GM12874 (cell line): ENCODE data around the gene TTLL1.

Experiments
- CTCF ChIP-seq: IDR thresholded peaks from 2 replicates; pipeline ENCODE4 v1.5.1; 2011; ENCODE audit warnings: low read depth, mild to moderate bottlenecking, control low read depth, low read length, moderate library complexity; ENCODE audit not compliant: insufficient read depth

TTLL1 gene

GRCh38 chr22:43079742-43080141, 9.4 kb downstream of the TTLL1 start:
- no peak for TF ChIP-seq CTCF

GRCh38 chr22:43078522-43078921, 10.7 kb downstream of the TTLL1 start:
- TF ChIP-seq CTCF, result no peak

- TF ChIP-seq CTCF, result no peak
Measured at GRCh38 chr22:43077121-43077877, 11.9 kb downstream of the TTLL1 start.

GRCh38 chr22:43066844-43067385, 22.3 kb downstream of the TTLL1 start:
- TF ChIP-seq CTCF, result no peak

- no peak for TF ChIP-seq CTCF
Measured at GRCh38 chr22:43066134-43066533, 23.1 kb downstream of the TTLL1 start.

- TF ChIP-seq CTCF, result peak; percentile 81
Measured at GRCh38 chr22:43060183-43060582, 29.0 kb downstream of the TTLL1 start.

- no peak for TF ChIP-seq CTCF
Measured at GRCh38 chr22:43057641-43058040, 31.6 kb downstream of the TTLL1 start.
